SK-N-SH treated with all-trans-retinoic acid at 6 μM for 48 hours (cell line): ENCODE results near the gene ULK4.
A peak's percentile ranks its signal among the peaks of the same experiment; 100 is the strongest.

Experiments
- BACH2 ChIP-seq: fragments of 250-450 bp; sonication (Bioruptor Pico); IDR thresholded peaks from 2 replicates; pipeline ENCODE4 v1.9.0; 2021; ENCODE audit warnings: mild to moderate bottlenecking, borderline replicate concordance
- CREB5 ChIP-seq: fragments of 250-450 bp; sonication (Bioruptor Pico); IDR thresholded peaks from 2 replicates; pipeline ENCODE4 v1.5.1; 2020; ENCODE audit warnings: low read depth, mild to moderate bottlenecking, moderate library complexity
- OSR1 ChIP-seq: fragments of 250-450 bp; sonication (Bioruptor Pico); IDR thresholded peaks from 2 replicates; pipeline ENCODE4 v1.8.0; 2022; ENCODE audit warnings: moderate library complexity, mild to moderate bottlenecking, inconsistent platforms
- TSHZ2 ChIP-seq: fragments of 250-450 bp; sonication (Bioruptor Pico); IDR thresholded peaks from 2 replicates; pipeline ENCODE4 v1.5.0; 2020; ENCODE audit warnings: mild to moderate bottlenecking, moderate library complexity
- ZFP30 ChIP-seq: fragments of 450-650 bp; formaldehyde crosslinking; IDR thresholded peaks from 2 replicates; pipeline ENCODE4 v1.5.0; 2022; ENCODE audit warnings: mild to moderate bottlenecking, moderate library complexity

GRCh38 chr3:41329881-41330280 lies 632.0 kb downstream of the ULK4 start:
- TF ChIP-seq ZFP30 (CRISPR knock-in tag) (no peak), CREB5 (CRISPR knock-in tag) (no peak), BACH2 (CRISPR knock-in tag) (no peak), OSR1 (no peak), TSHZ2 (0 out of 2 replicates have a peak, but pooled peaks have one; percentile 17)
